ENCODE measurements around the gene GTF2B. TPM values are rescaled to one million over a fixed set of nuclear protein-coding genes. Genes with fewer than 3 reads are reported as not detected.
"Not testable (repeated sequence)": the region's sequence is repeated elsewhere in the genome, so short reads cannot be mapped to it uniquely, and the experiment has no call there.

The GTF2B gene
- total RNA-seq, 1 donor from 2014 or later, result 13.7 TPM

DNA sequence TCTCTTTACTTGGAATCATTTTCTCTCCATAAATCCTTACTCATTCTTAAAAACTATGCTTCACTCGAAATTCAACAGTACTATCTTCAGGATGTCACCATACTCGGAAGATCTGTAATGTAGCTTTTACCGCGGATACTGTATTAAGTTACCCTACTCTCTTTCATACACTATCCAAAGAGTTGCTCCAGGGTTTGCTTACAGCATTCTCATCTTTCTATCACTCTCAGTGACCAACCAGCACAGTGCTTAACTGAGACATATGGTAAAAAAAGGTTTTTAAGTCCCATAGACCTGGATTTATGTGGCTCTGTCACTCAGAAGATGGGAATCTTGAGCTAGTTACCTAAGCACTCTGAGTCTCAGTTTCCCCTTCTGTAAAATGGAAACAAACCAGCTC, 15.8 kb downstream of the GTF2B start:
- peaks cover 3 to 5% of the 10 kb centered on the region in 2 donors for H3K36me3 ChIP-seq

DNA sequence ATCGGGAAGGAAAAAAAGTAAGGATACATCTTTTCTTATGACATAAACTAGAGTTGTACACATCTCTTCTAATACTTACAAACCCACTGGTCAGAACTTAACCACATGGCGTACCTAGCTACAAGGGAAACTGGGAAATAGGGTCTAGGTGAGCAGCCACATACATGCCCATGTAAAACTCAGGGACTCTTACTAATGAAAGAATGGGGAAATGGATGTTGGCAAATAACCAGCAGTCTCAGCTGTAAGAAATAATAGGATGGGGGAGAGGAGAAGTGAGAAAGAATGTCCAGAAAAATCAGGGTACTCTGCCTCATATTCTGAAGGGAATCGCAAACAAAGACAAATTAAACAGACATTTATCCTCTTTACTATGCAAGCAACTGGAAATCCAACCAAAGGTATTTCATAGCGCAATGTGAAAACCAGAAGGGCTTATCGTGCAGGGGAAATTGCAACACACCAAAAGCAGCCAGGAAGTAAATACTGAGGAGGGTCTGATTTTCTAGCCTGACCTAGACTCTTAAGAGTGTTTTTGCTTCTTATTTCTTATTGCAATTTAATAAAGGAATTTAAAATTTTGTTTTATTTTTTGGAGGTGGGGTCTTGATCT, 17.5 kb downstream of the GTF2B start:
- Histone ChIP-seq H3K4me3 (no peak overlapping the region), H3K4me1 (peaks cover 0 to 9% of the 10 kb centered on the region in 2 donors), H3K27me3 (no peaks in the 10 kb centered on the region), H3K9me3 (no peaks in the 10 kb centered on the region), H3K36me3 (no peaks in the 10 kb centered on the region), H3K27ac (no peak overlapping the region)
- TF ChIP-seq, protein P1, sequence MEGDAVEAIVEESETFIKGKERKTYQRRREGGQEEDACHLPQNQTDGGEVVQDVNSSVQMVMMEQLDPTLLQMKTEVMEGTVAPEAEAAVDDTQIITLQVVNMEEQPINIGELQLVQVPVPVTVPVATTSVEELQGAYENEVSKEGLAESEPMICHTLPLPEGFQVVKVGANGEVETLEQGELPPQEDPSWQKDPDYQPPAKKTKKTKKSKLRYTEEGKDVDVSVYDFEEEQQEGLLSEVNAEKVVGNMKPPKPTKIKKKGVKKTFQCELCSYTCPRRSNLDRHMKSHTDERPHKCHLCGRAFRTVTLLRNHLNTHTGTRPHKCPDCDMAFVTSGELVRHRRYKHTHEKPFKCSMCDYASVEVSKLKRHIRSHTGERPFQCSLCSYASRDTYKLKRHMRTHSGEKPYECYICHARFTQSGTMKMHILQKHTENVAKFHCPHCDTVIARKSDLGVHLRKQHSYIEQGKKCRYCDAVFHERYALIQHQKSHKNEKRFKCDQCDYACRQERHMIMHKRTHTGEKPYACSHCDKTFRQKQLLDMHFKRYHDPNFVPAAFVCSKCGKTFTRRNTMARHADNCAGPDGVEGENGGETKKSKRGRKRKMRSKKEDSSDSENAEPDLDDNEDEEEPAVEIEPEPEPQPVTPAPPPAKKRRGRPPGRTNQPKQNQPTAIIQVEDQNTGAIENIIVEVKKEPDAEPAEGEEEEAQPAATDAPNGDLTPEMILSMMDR (IDR thresholded peaks at IDR 0.05), result no peak
- intact Hi-C loops (cut with DNase I), result no loop called here
- DNase-seq (ENCODE audit: low spot score in 2 of 2), result no peak

More for the DNA sequence above, 15.8 kb downstream of the GTF2B start:
- Histone ChIP-seq H3K27ac (no peak overlapping the region), H3K27me3 (no peaks in the 10 kb centered on the region), H3K9me3 (no peaks in the 10 kb centered on the region), H3K4me1 (peaks cover 0 to 9% of the 10 kb centered on the region in 2 donors), H3K4me3 (no peak overlapping the region)
- intact Hi-C loops (cut with DNase I), result loop anchor here (5.0 kb wide), 1 partner anchor 73 kb away; no protein-coding TSS in a partner anchor
- no peak for DNase-seq (ENCODE audit: low spot score in 2 of 2)
- TF ChIP-seq, protein P1 (IDR thresholded peaks at IDR 0.05), result no peak

DNA sequence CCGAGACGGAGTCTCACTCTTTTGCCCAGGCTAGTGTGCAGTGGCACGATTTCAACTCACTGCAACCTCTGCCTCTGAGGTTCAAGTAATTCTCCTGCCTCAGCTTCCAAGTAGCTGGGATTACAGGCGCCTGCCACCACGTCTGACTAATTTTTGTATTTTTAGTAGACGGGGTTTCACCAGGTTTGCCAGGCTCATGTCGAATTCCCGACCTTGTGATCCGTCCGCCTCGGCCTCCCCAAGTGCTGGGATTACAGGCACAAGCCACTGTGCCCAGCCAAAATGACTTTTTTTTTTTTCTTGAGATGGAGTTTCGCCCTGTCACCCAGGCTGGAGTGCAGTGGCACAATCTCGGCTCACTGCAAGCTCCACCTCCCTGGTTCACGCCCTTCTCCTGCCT, 21.7 kb downstream of the GTF2B start:
- H3K4me3 ChIP-seq; intact Hi-C loops (cut with DNase I); H3K36me3 ChIP-seq; DNase-seq (ENCODE audit: low spot score in 2 of 2); H3K9me3 ChIP-seq; H3K27ac ChIP-seq; H3K27me3 ChIP-seq; H3K4me1 ChIP-seq: not testable (repeated sequence)

DNA sequence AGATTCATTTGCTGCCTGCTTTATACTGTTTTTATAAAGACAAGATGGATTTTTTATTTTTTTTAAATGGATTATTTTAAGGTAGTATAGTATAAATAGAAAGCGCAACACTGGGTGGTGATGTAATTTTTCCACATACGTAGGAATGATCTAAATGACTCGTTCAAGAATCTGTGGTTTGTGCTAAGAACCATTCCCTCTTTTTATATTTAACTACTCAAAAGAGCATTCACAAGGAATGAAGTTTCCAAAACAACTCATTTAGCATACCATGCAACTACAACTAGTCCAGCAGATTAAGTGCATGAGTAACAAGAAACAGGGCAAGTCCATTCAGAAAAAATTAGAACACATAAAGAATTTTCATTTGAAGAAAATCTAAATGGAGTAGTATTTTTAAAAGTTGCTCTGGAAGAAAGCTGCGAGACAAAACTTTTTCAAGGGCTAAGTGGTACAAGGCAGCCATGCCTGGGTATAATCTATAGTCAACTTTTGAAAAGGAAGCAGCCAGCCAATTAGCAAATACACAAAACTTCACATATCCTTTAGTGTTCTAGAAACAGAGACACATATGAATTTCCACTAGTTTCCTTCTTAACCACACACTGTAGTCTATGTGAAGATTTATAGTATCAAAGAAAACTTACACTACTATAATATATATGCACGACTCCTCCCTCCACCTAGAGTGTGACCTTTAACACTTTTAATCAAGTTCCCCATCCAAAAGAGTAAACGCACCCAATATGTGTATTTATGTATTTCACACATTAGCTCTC, 23.4 kb downstream of the GTF2B start:
- TF ChIP-seq, protein P1 (IDR thresholded peaks at IDR 0.05), result no peak
- no peak for DNase-seq (ENCODE audit: low spot score in 2 of 2)
- Histone ChIP-seq H3K4me3 (no peak overlapping the region), H3K27ac (peak overlapping the region in 1 of 2 donors; percentile 36), H3K36me3 (peaks cover 10 to 11% of the 10 kb centered on the region in 2 donors), H3K27me3 (no peaks in the 10 kb centered on the region), H3K9me3 (no peaks in the 10 kb centered on the region), H3K4me1 (peaks cover 0 to 9% of the 10 kb centered on the region in 2 donors)
- intact Hi-C loops (cut with DNase I), result no loop called here

DNA sequence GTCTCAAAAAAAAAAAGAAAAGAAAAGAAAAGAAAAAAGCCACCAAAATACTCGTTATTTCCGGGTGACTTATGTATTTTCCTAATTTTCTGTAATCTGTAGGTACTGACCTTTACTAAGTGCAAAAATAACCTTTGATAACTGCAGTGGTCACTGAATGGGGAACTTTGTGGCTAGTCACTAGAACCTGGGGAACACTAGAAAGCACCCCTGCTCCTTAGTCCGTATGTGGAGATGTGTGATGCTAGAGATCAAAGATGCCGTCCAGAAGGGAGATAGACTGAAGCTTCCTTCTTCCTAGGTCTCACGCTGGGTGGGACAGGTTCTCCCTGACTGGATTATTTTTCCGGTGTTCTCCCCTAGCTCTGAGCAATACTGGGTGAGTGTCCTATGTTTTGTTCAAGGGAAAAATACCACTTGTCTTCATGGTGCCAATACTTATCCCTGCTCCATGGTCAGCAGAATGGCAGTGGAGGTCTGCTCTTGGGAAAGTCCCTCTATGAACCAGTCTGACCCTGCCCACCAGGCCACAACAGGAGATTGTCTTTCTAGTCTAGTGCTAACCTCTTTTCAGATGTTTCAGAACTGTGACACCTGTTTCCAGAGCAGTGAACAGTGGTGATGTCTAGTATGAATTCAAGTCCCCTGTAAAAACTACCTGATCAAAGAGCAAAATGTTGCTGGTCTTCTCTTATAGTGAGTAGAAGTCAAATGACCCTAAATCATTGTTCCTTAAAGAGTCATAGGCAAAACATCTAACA, 39.9 kb downstream of the GTF2B start:
- peaks cover 34 to 56% of the 10 kb centered on the region in 2 donors for H3K36me3 ChIP-seq
- H3K4me1 ChIP-seq, result no peaks in the 10 kb centered on the region

More for the DNA sequence above, 39.9 kb downstream of the GTF2B start:
- Histone ChIP-seq H3K27me3 (no peaks in the 10 kb centered on the region), H3K9me3 (no peaks in the 10 kb centered on the region), H3K27ac (no peak overlapping the region), H3K4me3 (no peak overlapping the region)
- DNase-seq (ENCODE audit: low spot score in 2 of 2), result no peak
- TF ChIP-seq, protein P1 (IDR thresholded peaks at IDR 0.05), result no peak
- intact Hi-C loops (cut with DNase I), result no loop called here

Measured in ascending aorta (tissue), 2 donors.